Keratinocyte (primary cell): ENCODE measurements around the gene ATP8A2. TPM values are rescaled to one million over a fixed set of nuclear protein-coding genes. Genes with fewer than 3 reads are reported as not detected.

Experiments
- DNase-seq: peaks from one replicate; pipeline ENCODE4 v3.0.0-alpha.2; 2011; ENCODE audit warnings: low read depth, missing footprints, low spot score
- FAIRE-seq: peaks from 2 replicates; lab custom pipeline; 2011; peaks lifted over from hg19 to GRCh38; lab: Jason Lieb, UNC
- H2AFZ ChIP-seq: 2 replicates; pipeline ENCODE4 v1.6.0; 2012; ENCODE audit warnings: low read length, control low read depth, inconsistent platforms; ENCODE audit not compliant: control insufficient read depth
- H3K27ac ChIP-seq: 2 replicates; pipeline ENCODE4 v1.5.1; 2011; ENCODE audit warnings: low read length; ENCODE audit not compliant: control insufficient read depth, insufficient read depth
- H3K27me3 ChIP-seq: 3 replicates; pipeline ENCODE4 v1.6.0; 2011; ENCODE audit warnings: low read length; ENCODE audit not compliant: control insufficient read depth, insufficient read depth; ENCODE audit errors: extremely low read depth
- H3K36me3 ChIP-seq, 2 experiments: 2 replicates in 1 of 2; 3 replicates in 1 of 2; pipeline ENCODE4 v1.5.1; 2011; ENCODE audit warnings: low read length in 2 of 2, mild to moderate bottlenecking in 1 of 2; ENCODE audit not compliant: control insufficient read depth in 2 of 2, insufficient read depth in 2 of 2; ENCODE audit errors: extremely low read depth in 1 of 2
- H3K4me1 ChIP-seq: 3 replicates; pipeline ENCODE4 v1.5.1; 2011; ENCODE audit warnings: low read length; ENCODE audit not compliant: control insufficient read depth, insufficient read depth; ENCODE audit errors: extremely low read depth
- H3K4me2 ChIP-seq: 3 replicates; pipeline ENCODE4 v1.6.0; 2011; ENCODE audit warnings: low read depth, low read length; ENCODE audit not compliant: control insufficient read depth, insufficient read depth; ENCODE audit errors: extremely low read depth
- H3K4me3 ChIP-seq, 3 experiments: fragments of 200-600 bp in 1 of 3; sonication (generic) in 1 of 3; 2 replicates in 2 of 3; 3 replicates in 1 of 3; pipeline ENCODE4 v1.5.1; 2011 to 2016; ENCODE audit warnings: low read length in 3 of 3, mild to moderate bottlenecking in 3 of 3, control low read depth in 2 of 3, inconsistent platforms in 1 of 3, low read depth in 1 of 3, mixed read lengths in 1 of 3, mixed run types in 1 of 3, moderate library complexity in 1 of 3; ENCODE audit not compliant: control insufficient read depth in 2 of 3, insufficient read depth in 2 of 3; ENCODE audit errors: extremely low read depth in 1 of 3
- H3K79me2 ChIP-seq: 2 replicates; pipeline ENCODE4 v1.6.0; 2012; ENCODE audit warnings: low read length; ENCODE audit not compliant: control insufficient read depth, insufficient read depth
- H3K9ac ChIP-seq: 3 replicates; pipeline ENCODE4 v1.6.0; 2011; ENCODE audit warnings: low read length; ENCODE audit not compliant: control insufficient read depth, insufficient read depth; ENCODE audit errors: extremely low read depth
- H3K9me1 ChIP-seq: 3 replicates; pipeline ENCODE4 v1.6.0; 2011; ENCODE audit warnings: low read length; ENCODE audit not compliant: control insufficient read depth, insufficient read depth; ENCODE audit errors: extremely low read depth
- H3K9me3 ChIP-seq: 2 replicates; pipeline ENCODE4 v1.5.1; 2012; ENCODE audit warnings: low read depth, low read length; ENCODE audit not compliant: control insufficient read depth
- H4K20me1 ChIP-seq: 3 replicates; pipeline ENCODE4 v1.6.0; 2011; ENCODE audit warnings: low read length; ENCODE audit not compliant: control insufficient read depth, insufficient read depth; ENCODE audit errors: extremely low read depth
- CTCF ChIP-seq, 3 experiments: IDR thresholded peaks in 1 of 3; conservative IDR thresholded peaks in 1 of 3; optimal IDR thresholded peaks in 1 of 3; 2 replicates in 2 of 3; 3 replicates in 1 of 3; pipeline versions ENCODE3 to v1.5.1; 2011; ENCODE audit warnings: low read length in 3 of 3, mild to moderate bottlenecking in 3 of 3, moderate library complexity in 2 of 3, control low read depth in 1 of 3, inconsistent platforms in 1 of 3; ENCODE audit not compliant: insufficient read depth in 2 of 3; ENCODE audit errors: extremely low read depth in 1 of 3
- EZH2 ChIP-seq: IDR thresholded peaks from one replicate; pipeline ENCODE4 v1.6.1; 2012; ENCODE audit warnings: inconsistent platforms, mild to moderate bottlenecking, low read length, moderate library complexity
- dilution Hi-C: fragments of 300-500 bp; cut with MboI; formaldehyde crosslinking; loops from one replicate; pipeline ENCODE4 v1.7.0; 2020; ENCODE audit warnings: low sequenced_read_pairs; ENCODE audit not compliant: extremely low pct_ligation_motif_present
- polyA plus RNA-seq, 5 experiments: library from polyadenylated mRNA; depleted of rRNA in 3 of 5; stranded (reverse) in 3 of 5; stranded (forward) in 1 of 5; unstranded in 1 of 5; fragments of >200 nt; gene quantifications; 1 replicate in 1 of 5; 2 replicates in 3 of 5; 3 replicates in 1 of 5; pipeline versions ENCODE4 v1.2.1 to v1.2.3, GENCODE V29; 2011 to 2012; ENCODE audit warnings: missing spikeins in 2 of 5, low read depth in 1 of 5, low replicate concordance in 1 of 5

ATP8A2 gene
- polyA plus RNA-seq, 1 donor (not counting 4 experiments of a cell fraction or from before 2014, with no cell fraction given): 0.16 TPM

- Histone ChIP-seq H2AFZ (no peak overlapping the region), H4K20me1 (no peaks in the 10 kb centered on the region), H3K27me3 (no peaks in the 10 kb centered on the region), H3K4me1 (no peaks in the 10 kb centered on the region), H3K9ac (no peak overlapping the region), H3K27ac (no peak overlapping the region), H3K9me3 (no peaks in the 10 kb centered on the region), H3K4me2 (no peak overlapping the region), H3K9me1 (no peaks in the 10 kb centered on the region), H3K4me3 (no peak overlapping the region), H3K79me2 (no peaks in the 10 kb centered on the region), H3K36me3 (no peaks in the 10 kb centered on the region)
- dilution Hi-C loops: no loop called here
- FAIRE-seq: no peak
- TF ChIP-seq EZH2 (no peak), CTCF (optimal IDR thresholded peaks at IDR 0.05 in 1 of 3, IDR thresholded peaks at IDR 0.05 in 1 of 3, conservative IDR thresholded peaks at IDR 0.05 in 1 of 3; ENCODE audit: extremely low read depth in 1 of 3, insufficient read depth in 2 of 3, low read length in 3 of 3) (no peak)
- no peak for DNase-seq
These were observed 29.2 kb downstream of the ATP8A2 start for GRCh38 chr13:25400925-25401324.

GRCh38 chr13:25401958-25402357 is 30.2 kb downstream of the ATP8A2 start:
- no peaks in the 10 kb centered on the region for H3K36me3 ChIP-seq
- H3K27ac ChIP-seq: no peak overlapping the region
- H3K9ac ChIP-seq: no peak overlapping the region
- no peaks in the 10 kb centered on the region for H3K79me2 ChIP-seq
- no peak overlapping the region for H2AFZ ChIP-seq
- H3K4me1 ChIP-seq: no peaks in the 10 kb centered on the region
- dilution Hi-C loops: no loop called here
- H4K20me1 ChIP-seq: no peaks in the 10 kb centered on the region
- DNase-seq (no peak), FAIRE-seq (no peak)
- TF ChIP-seq EZH2 (no peak), CTCF (optimal IDR thresholded peaks at IDR 0.05 in 1 of 3, IDR thresholded peaks at IDR 0.05 in 1 of 3, conservative IDR thresholded peaks at IDR 0.05 in 1 of 3; ENCODE audit: extremely low read depth in 1 of 3, insufficient read depth in 2 of 3, low read length in 3 of 3) (no peak)
- no peaks in the 10 kb centered on the region for H3K9me1 ChIP-seq
- H3K27me3 ChIP-seq: no peaks in the 10 kb centered on the region
- H3K9me3 ChIP-seq: no peaks in the 10 kb centered on the region
- H3K4me2 ChIP-seq: no peak overlapping the region
- no peak overlapping the region for H3K4me3 ChIP-seq
